GM23248 (cell line): ENCODE measurements around the gene MEF2A. TPM values are rescaled to one million over a fixed set of nuclear protein-coding genes. Genes with fewer than 3 reads are reported as not detected.

Experiments used
- DNase-seq: peaks from one replicate; pipeline ENCODE4 v3.0.0-alpha.2; 2015
- H2AFZ ChIP-seq: fragments of 200-600 bp; sonication (generic); 2 replicates; pipeline ENCODE4 v1.6.1; 2016; ENCODE audit warnings: antibody characterized with exemption
- H3F3A ChIP-seq: fragments of 200-600 bp; sonication (generic); 2 replicates; pipeline ENCODE4 v1.6.1; 2016; ENCODE audit warnings: mild to moderate bottlenecking, antibody characterized with exemption, mixed run types; ENCODE audit not compliant: insufficient read depth
- H3K27ac ChIP-seq: fragments of 200-600 bp; sonication (generic); 2 replicates; pipeline ENCODE4 v1.5.1; 2016; ENCODE audit warnings: mild to moderate bottlenecking
- H3K27me3 ChIP-seq: fragments of 200-600 bp; sonication (generic); replicated peaks from 2 replicates; pipeline ENCODE4 v1.6.1; 2016; ENCODE audit warnings: mild to moderate bottlenecking; ENCODE audit not compliant: insufficient read depth
- H3K36me3 ChIP-seq: fragments of 200-600 bp; sonication (generic); 2 replicates; pipeline ENCODE4 v1.6.1; 2016; ENCODE audit warnings: low read depth, mild to moderate bottlenecking
- H3K4me1 ChIP-seq: fragments of 200-600 bp; sonication (generic); 2 replicates; pipeline ENCODE4 v1.6.1; 2016; ENCODE audit warnings: mild to moderate bottlenecking; ENCODE audit not compliant: insufficient read depth
- H3K4me2 ChIP-seq: fragments of 200-600 bp; sonication (generic); one replicate; pipeline ENCODE4 v1.6.1; 2016; ENCODE audit warnings: mild to moderate bottlenecking; ENCODE audit not compliant: unreplicated experiment
- H3K4me3 ChIP-seq: fragments of 200-600 bp; sonication (generic); 2 replicates; pipeline ENCODE4 v1.5.1; 2016; ENCODE audit warnings: mild to moderate bottlenecking
- H3K79me2 ChIP-seq: fragments of 200-600 bp; sonication (generic); 2 replicates; pipeline ENCODE4 v1.6.1; 2016; ENCODE audit warnings: mild to moderate bottlenecking; ENCODE audit not compliant: insufficient read depth
- H3K9ac ChIP-seq: fragments of 200-600 bp; sonication (generic); 2 replicates; pipeline ENCODE4 v1.6.1; 2016; ENCODE audit warnings: mild to moderate bottlenecking
- H3K9me2 ChIP-seq: fragments of 200-600 bp; sonication (generic); 2 replicates; pipeline ENCODE4 v1.6.1; 2016; ENCODE audit warnings: mixed run types, mild to moderate bottlenecking, moderate library complexity; ENCODE audit not compliant: insufficient read depth
- H3K9me3 ChIP-seq: fragments of 200-600 bp; sonication (generic); one replicate; pipeline ENCODE4 v1.6.1; 2017; ENCODE audit warnings: low read depth
- H4K20me1 ChIP-seq: fragments of 200-600 bp; sonication (generic); 2 replicates; pipeline ENCODE4 v1.6.0; 2016; ENCODE audit not compliant: insufficient read depth
- EZH2 ChIP-seq: fragments of 200-600 bp; sonication (generic); IDR thresholded peaks from 2 replicates; pipeline ENCODE4 v1.6.1; 2018; ENCODE audit warnings: antibody characterized with exemption, mild to moderate bottlenecking; ENCODE audit not compliant: insufficient read depth, poor library complexity, severe bottlenecking
- EZH2phosphoT487 ChIP-seq: fragments of 200-600 bp; sonication (generic); IDR thresholded peaks from 2 replicates; pipeline ENCODE4 v1.6.1; 2018; ENCODE audit warnings: antibody characterized with exemption, moderate library complexity, mild to moderate bottlenecking, low read depth; ENCODE audit not compliant: insufficient read depth
- WGBS, 2 experiments: methylation state at CpG; one replicate each; pipeline ENCODE4 v1.1.6; 2015 to 2017; ENCODE audit warnings: low lambda C conversion rate in 2 of 2, low coverage in 1 of 2; ENCODE audit errors: missing lambda C conversion rate in 2 of 2; 5-methylcytosine and 5-hydroxymethylcytosine counted together
- in situ Hi-C: fragments of 300-500 bp; cut with MboI; formaldehyde crosslinking; loops from 2 replicates; pipeline ENCODE4 v1.15.0; 2020
- polyA plus RNA-seq: library from polyadenylated mRNA; unstranded; fragments of >200 nt; fragmentation: Nextera tagmentation; extraction: Ambion mirVana; gene quantifications from 2 replicates; pipeline ENCODE4 v1.2.1, GENCODE V29; 2016
- total RNA-seq: library from RNA; depleted of rRNA; stranded (reverse); fragments of >200 nt; shearing (Covaris generic); gene quantifications from 2 replicates; pipeline ENCODE4 v1.2.3, GENCODE V29; 2014

The MEF2A gene
- total and polyA plus RNA-seq, 2 experiments from 2014 or later = 24.3 to 37.8 TPM

- peaks cover 11% of the 10 kb centered on the region; the same call in 1 of the 2 replicates for H3F3A ChIP-seq
- in situ Hi-C loops = no loop called here
- no peak overlapping the region for H3K4me3 ChIP-seq
- no peaks in the 10 kb centered on the region for H3K27me3 ChIP-seq
- no peaks in the 10 kb centered on the region for H3K36me3 ChIP-seq
- peaks cover 100% of the 10 kb centered on the region for H3K79me2 ChIP-seq
- peaks cover 21% of the 10 kb centered on the region for H4K20me1 ChIP-seq
- no peak overlapping the region for H3K9ac ChIP-seq
- no peaks in the 10 kb centered on the region for H3K9me2 ChIP-seq
- TF ChIP-seq EZH2 (no peak), EZH2phosphoT487 (no peak)
- no peak for DNase-seq
- no peaks in the 10 kb centered on the region for H3K9me3 ChIP-seq
- 42% methylated on average over 2 of the region's 2 CpGs for WGBS, 2 experiments
- no peak overlapping the region for H2AFZ ChIP-seq
- no peak overlapping the region for H3K27ac ChIP-seq
- no peak overlapping the region for H3K4me2 ChIP-seq
- peaks cover 10% of the 10 kb centered on the region; the same call in 1 of the 2 replicates for H3K4me1 ChIP-seq
Measured at GRCh38 chr15:99590913-99591646, 25.3 kb downstream of the MEF2A start.

- H2AFZ ChIP-seq = 0 out of 2 replicates have a peak overlapping the region, but pooled peaks have one; percentile 13
- H3K27ac ChIP-seq = peak overlapping the region; percentile 51
- no peaks in the 10 kb centered on the region for H3K36me3 ChIP-seq
- peak; percentile 79 for DNase-seq
- H3K9me2 ChIP-seq = no peaks in the 10 kb centered on the region
- H3F3A ChIP-seq = peaks cover 11% of the 10 kb centered on the region; the same call in 1 of the 2 replicates
- H3K4me1 ChIP-seq = peaks cover 10% of the 10 kb centered on the region; the same call in 1 of the 2 replicates
- no peaks in the 10 kb centered on the region for H3K27me3 ChIP-seq
- 45 to 53% methylated on average over 6 of the region's 6 CpGs for WGBS, 2 experiments
- peak overlapping the region; percentile 1 for H3K4me2 ChIP-seq
- TF ChIP-seq EZH2 = no peak
- no peak for TF ChIP-seq EZH2phosphoT487
- in situ Hi-C loops = no loop called here
- peaks cover 21% of the 10 kb centered on the region for H4K20me1 ChIP-seq
- H3K4me3 ChIP-seq = no peak overlapping the region
- H3K79me2 ChIP-seq = peaks cover 100% of the 10 kb centered on the region
- peak overlapping the region; percentile 11; the same call in 1 of the 2 replicates for H3K9ac ChIP-seq
- no peaks in the 10 kb centered on the region for H3K9me3 ChIP-seq
Measured at GRCh38 chr15:99592145-99592791, 26.5 kb downstream of the MEF2A start.

GRCh38 chr15:99593070-99593469, 27.3 kb downstream of the MEF2A start:
- WGBS, 2 experiments = 58 to 65% methylated on average over 6 of the region's 6 CpGs
- H3K79me2 ChIP-seq = peaks cover 100% of the 10 kb centered on the region
- H3K4me3 ChIP-seq = no peak overlapping the region
- peaks cover 21% of the 10 kb centered on the region for H4K20me1 ChIP-seq
- H2AFZ ChIP-seq = no peak overlapping the region
- no peaks in the 10 kb centered on the region for H3K27me3 ChIP-seq
- H3K4me2 ChIP-seq = no peak overlapping the region
- TF ChIP-seq EZH2 (no peak), EZH2phosphoT487 (no peak)
- H3K27ac ChIP-seq = peak overlapping the region; percentile 51
- no peaks in the 10 kb centered on the region for H3K36me3 ChIP-seq
- H3K9ac ChIP-seq = no peak overlapping the region
- peaks cover 11% of the 10 kb centered on the region; the same call in 1 of the 2 replicates for H3F3A ChIP-seq
- no peak for DNase-seq
- H3K9me3 ChIP-seq = no peaks in the 10 kb centered on the region
- peaks cover 10% of the 10 kb centered on the region; the same call in 1 of the 2 replicates for H3K4me1 ChIP-seq
- no peaks in the 10 kb centered on the region for H3K9me2 ChIP-seq
- in situ Hi-C loops = no loop called here

- no peak overlapping the region for H3K27ac ChIP-seq
- no peaks in the 10 kb centered on the region for H3K9me3 ChIP-seq
- H3K36me3 ChIP-seq = no peaks in the 10 kb centered on the region
- in situ Hi-C loops = no loop called here
- H2AFZ ChIP-seq = no peak overlapping the region
- no peak overlapping the region for H3K4me3 ChIP-seq
- no peak overlapping the region for H3K9ac ChIP-seq
- WGBS, 2 experiments = 100% methylated on average over 2 of the region's 2 CpGs
- H3F3A ChIP-seq = peaks cover 11% of the 10 kb centered on the region; the same call in 1 of the 2 replicates
- H3K4me1 ChIP-seq = peaks cover 10% of the 10 kb centered on the region; the same call in 1 of the 2 replicates
- H3K9me2 ChIP-seq = no peaks in the 10 kb centered on the region
- H3K4me2 ChIP-seq = no peak overlapping the region
- TF ChIP-seq EZH2phosphoT487 (no peak), EZH2 (no peak)
- no peak for DNase-seq
- peaks cover 12% of the 10 kb centered on the region for H4K20me1 ChIP-seq
- H3K27me3 ChIP-seq = no peaks in the 10 kb centered on the region
- peaks cover 100% of the 10 kb centered on the region for H3K79me2 ChIP-seq
Measured at GRCh38 chr15:99594916-99595315, 29.1 kb downstream of the MEF2A start.
